ENCODE measurements around the gene PIWIL1.

DNA sequence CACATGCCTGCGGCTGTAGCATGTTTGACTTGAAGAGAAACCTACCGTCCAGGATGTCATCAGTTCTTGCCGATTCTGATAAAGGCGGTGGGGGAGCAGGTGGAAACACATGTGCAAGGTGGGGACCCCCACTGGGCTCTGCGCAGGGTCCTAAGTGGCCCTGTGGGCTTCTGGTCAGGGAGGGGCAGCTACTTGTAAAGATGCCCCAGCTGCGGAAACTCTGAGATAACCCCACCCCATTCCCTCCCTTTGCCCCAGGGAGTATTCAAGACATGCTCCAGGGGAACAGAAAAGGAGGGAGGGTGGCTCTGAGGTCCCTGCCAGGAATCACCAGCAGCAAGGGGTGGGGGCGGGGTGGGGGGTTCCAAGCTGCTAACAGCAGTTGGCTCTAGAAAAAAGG, 67.6 kb downstream of the PIWIL1 start:
- TF ChIP-seq CTCF (conservative IDR thresholded peaks at IDR 0.05) (no peak), EZH2 (IDR thresholded peaks at IDR 0.05; ENCODE audit: low read depth) (no peak)
